Adipocyte (in vitro differentiated cells): ENCODE data around the gene DKK1.

Source experiments
- DNase-seq: peaks from one replicate; pipeline ENCODE4 v3.0.0-alpha.2; 2015; ENCODE audit warnings: low read depth
- H3K27me3 ChIP-seq: replicated peaks from 2 replicates; pipeline ENCODE4 v1.7.0; 2013; ENCODE audit warnings: mild to moderate bottlenecking, low read length, moderate library complexity; ENCODE audit not compliant: control insufficient read depth, insufficient read depth
- H3K36me3 ChIP-seq: 2 replicates; pipeline ENCODE4 v1.7.0; 2013; ENCODE audit warnings: low read length, mild to moderate bottlenecking, moderate library complexity; ENCODE audit not compliant: control insufficient read depth, insufficient read depth, severe bottlenecking
- H3K4me1 ChIP-seq: 2 replicates; pipeline ENCODE4 v1.7.0; 2013; ENCODE audit warnings: mild to moderate bottlenecking, low read length, moderate library complexity; ENCODE audit not compliant: control insufficient read depth, insufficient read depth
- H3K4me3 ChIP-seq: 2 replicates; pipeline ENCODE4 v1.7.0; 2013; ENCODE audit warnings: mild to moderate bottlenecking, low read length, moderate library complexity
- H3K9ac ChIP-seq: 2 replicates; pipeline ENCODE4 v1.7.0; 2013; ENCODE audit warnings: mild to moderate bottlenecking, low read length, moderate library complexity
- H3K9me3 ChIP-seq: 2 replicates; pipeline ENCODE4 v1.7.0; 2013; ENCODE audit warnings: mild to moderate bottlenecking, low read length, moderate library complexity; ENCODE audit not compliant: control insufficient read depth

DKK1 gene

DNA sequence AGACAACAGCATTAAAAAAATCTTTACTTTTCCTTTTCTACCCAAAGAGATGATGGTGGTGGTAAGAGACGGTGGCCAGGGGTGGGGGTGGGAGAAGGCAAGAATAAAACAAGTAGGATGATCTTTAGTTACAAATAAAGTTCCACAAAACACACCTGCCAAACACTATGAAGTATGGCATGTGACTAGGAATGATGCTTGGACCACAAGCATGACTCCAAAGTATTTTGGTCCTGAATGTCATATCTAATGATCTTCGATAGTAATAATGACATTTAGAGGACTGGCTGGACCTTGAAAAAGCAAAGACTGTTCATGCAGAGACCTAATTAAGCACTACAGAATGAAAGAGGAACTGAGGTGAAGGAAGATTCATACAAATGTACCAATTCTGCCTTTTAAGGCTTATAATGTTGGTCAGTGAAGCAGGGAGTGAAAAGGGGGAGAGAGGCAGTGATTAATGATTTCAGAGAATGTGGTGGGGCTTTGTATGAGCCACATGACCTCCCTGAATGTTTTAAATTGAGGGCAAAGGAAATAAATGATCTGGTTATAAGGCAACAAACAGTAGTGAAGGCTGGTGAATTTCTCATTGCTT is 29.6 kb upstream of the DKK1 start:
- peaks cover 11% of the 10 kb centered on the region for H3K36me3 ChIP-seq
- H3K4me3 ChIP-seq: no peak overlapping the region
- H3K27me3 ChIP-seq: no peaks in the 10 kb centered on the region
- H3K9me3 ChIP-seq: no peaks in the 10 kb centered on the region
- peaks cover 30% of the 10 kb centered on the region for H3K4me1 ChIP-seq
- no peak overlapping the region for H3K9ac ChIP-seq
- DNase-seq: no peak

DNA sequence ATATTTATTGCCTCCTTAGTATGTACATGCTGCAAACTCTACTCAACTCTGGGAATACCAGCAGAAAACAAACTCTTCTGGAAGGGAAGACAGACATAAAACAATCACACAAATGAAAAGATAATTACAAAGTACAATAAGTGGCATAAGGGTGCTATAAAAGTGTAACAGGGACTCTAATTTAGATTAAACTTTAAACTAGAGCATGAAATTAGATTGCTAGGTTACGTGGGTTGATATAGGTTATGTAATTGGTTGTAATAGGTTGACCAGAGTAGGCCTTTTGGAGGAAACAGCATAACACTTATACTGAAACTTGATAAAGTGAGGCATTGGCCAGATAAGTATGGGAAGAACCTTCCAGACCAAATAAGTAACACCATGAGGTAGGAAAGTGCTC is 26.2 kb upstream of the DKK1 start:
- Histone ChIP-seq H3K4me1 (peaks cover 7% of the 10 kb centered on the region), H3K4me3 (no peak overlapping the region), H3K9ac (no peak overlapping the region), H3K27me3 (no peaks in the 10 kb centered on the region), H3K36me3 (peaks cover 11% of the 10 kb centered on the region), H3K9me3 (no peaks in the 10 kb centered on the region)
- no peak for DNase-seq

DNA sequence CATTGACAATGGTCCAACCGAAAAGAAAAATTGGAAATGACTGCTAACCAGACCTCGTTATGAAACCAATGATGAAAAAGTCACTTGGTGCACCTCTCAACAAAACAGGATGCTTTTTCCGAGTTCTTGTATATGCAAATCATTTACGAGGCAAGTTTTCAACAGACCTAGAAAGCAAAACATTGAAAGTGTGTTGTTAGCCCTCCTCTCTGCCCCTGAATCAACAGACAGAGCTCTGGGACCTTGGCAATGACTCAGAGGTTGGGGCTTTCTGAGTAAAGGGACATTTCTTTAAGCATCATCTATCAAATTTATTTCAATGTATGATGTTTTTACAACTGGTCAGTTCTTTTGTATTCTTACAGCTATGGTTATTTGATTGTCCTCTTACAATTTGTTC is 16.3 kb upstream of the DKK1 start:
- Histone ChIP-seq H3K9ac (no peak overlapping the region), H3K27me3 (no peaks in the 10 kb centered on the region), H3K4me3 (no peak overlapping the region), H3K4me1 (no peaks in the 10 kb centered on the region), H3K9me3 (no peaks in the 10 kb centered on the region), H3K36me3 (peaks cover 9% of the 10 kb centered on the region)
- DNase-seq: no peak

DNA sequence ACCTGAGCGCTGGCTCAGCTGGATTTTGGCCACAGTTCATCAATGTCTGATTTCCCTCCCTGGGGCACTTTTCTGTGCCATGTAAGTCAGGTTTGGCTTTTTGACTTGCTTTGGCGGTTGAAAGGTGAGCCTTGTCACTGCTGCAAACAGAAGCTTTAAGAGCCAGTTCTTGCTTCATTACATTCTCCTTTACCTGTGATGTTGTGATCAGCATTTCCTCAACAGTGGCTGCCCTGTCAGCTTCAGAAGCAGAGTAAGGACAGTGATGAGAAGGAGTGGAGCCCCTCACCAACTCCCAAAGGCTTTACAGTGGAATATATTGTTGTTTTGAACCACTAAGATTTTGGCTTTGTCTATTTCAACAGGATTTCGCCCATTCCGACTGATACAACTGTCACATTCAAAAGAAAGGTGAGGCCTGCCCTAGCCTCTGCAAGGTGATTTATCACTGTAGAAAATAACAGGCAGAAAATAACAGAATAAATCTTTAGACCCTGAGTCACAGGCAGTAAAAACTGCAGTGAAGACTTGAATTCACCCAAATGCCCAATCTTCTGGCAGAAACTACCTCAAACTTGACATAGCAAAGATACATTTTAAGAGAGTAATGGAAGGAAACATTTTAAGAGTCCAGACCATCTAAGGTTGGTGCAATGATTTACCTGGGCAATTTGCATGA is 13.3 kb upstream of the DKK1 start:
- H3K9ac ChIP-seq: no peak overlapping the region
- DNase-seq: no peak
- no peak overlapping the region for H3K4me3 ChIP-seq
- peaks cover 5% of the 10 kb centered on the region for H3K36me3 ChIP-seq
- no peaks in the 10 kb centered on the region for H3K27me3 ChIP-seq
- no peaks in the 10 kb centered on the region for H3K4me1 ChIP-seq
- H3K9me3 ChIP-seq: no peaks in the 10 kb centered on the region

DNA sequence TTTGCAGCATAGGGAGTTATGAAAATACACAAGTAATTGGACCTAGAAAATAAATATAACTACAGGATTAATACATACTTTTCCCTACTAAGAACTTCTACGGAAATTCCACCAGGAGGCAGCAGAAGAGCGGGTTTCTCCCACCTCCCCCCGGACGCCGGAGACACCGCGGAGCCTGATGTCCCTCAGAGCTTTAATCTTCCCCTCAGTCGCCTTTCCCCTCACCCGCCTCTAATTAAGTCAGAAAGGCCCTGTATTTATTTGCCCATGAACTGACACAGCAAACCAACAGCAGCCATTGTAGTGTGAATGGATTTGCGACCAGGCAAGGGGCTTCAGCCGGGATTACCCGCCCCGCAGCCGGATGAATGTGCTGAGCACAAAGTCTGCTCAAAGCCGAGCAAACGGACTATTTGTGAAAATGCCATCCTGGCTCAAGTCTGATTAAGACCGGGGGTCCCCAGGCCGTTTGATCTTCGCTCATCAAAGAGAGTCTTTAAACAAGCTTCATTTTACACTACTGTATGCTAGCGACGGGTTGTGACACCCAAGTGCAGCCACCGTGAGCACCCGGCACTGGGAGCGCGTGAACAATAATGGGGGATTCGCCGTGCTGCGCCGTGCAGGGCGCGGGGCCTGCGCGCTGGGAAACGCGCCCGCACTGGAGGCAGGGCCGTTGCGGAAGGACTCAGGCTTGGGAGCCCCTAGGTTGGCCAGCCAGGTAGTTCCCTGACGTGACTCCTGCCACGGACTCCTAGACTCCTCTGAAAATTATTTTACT is 5.6 kb upstream of the DKK1 start:
- Histone ChIP-seq H3K36me3 (no peaks in the 10 kb centered on the region), H3K9me3 (no peaks in the 10 kb centered on the region), H3K4me3 (peak overlapping the region; percentile 87), H3K27me3 (no peaks in the 10 kb centered on the region), H3K4me1 (peaks cover 18% of the 10 kb centered on the region), H3K9ac (peak overlapping the region; percentile 92)
- DNase-seq: peak; percentile 87

DNA sequence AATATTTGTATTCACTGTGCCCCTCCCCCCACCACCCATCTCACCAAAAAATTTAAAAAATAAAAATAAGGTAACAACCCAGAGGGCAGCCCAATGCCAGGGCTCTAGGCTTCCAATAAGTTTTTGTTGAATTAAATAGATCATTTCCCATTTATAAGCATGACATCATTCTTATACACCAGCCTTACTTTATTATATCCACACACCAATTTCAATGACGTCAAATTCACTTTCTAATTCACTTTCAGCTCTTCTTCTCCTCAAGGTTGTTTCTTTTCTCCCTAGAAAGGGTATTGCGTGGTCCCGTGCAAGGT is 1.2 kb upstream of the DKK1 start:
- H3K4me3 ChIP-seq: peak overlapping the region; percentile 94
- H3K27me3 ChIP-seq: no peaks in the 10 kb centered on the region

DNA sequence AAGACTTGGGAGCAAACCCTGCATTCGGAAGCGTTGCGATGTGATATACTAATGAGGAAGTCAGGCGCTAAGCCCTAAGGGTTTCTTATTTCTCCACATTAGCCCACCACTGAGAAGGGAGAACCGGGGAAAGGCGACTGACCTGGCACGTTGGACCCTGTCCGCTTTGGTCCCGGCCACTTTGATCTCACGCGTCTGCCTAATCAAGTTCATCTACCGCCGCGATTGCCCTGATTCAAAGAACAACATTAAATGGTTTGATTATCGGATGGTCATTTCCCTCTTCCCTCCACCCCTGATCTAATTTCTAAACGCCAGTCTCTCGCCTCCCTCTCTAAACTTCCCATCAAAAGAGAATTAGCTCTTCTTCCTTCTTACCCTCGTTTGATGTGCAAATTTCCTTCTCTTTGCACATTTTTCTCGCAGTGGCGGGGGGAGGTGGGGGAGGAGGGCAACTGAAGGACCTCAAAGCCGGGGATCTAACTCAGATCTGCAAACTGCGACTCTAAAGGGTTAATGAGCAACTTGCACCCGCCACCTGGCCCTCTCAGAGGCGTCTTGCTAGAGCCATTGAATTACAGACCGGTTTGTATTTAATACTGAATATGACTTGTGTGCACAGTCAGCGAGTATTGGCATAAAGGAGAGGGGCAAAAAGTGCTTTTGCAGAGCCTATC is 687 bp upstream of the DKK1 start:
- no peaks in the 10 kb centered on the region for H3K27me3 ChIP-seq
- peaks cover 23% of the 10 kb centered on the region for H3K4me1 ChIP-seq
- H3K36me3 ChIP-seq: peaks cover 19% of the 10 kb centered on the region
- H3K4me3 ChIP-seq: peak overlapping the region; percentile 94
- no peaks in the 10 kb centered on the region for H3K9me3 ChIP-seq
- peak overlapping the region; percentile 96 for H3K9ac ChIP-seq
- DNase-seq: peak; percentile 32

More for the DNA sequence above, 1.2 kb upstream of the DKK1 start:
- no peak for DNase-seq
- peaks cover 19% of the 10 kb centered on the region for H3K36me3 ChIP-seq
- no peaks in the 10 kb centered on the region for H3K9me3 ChIP-seq
- peak overlapping the region; percentile 96 for H3K9ac ChIP-seq
- H3K4me1 ChIP-seq: peaks cover 21% of the 10 kb centered on the region

DNA sequence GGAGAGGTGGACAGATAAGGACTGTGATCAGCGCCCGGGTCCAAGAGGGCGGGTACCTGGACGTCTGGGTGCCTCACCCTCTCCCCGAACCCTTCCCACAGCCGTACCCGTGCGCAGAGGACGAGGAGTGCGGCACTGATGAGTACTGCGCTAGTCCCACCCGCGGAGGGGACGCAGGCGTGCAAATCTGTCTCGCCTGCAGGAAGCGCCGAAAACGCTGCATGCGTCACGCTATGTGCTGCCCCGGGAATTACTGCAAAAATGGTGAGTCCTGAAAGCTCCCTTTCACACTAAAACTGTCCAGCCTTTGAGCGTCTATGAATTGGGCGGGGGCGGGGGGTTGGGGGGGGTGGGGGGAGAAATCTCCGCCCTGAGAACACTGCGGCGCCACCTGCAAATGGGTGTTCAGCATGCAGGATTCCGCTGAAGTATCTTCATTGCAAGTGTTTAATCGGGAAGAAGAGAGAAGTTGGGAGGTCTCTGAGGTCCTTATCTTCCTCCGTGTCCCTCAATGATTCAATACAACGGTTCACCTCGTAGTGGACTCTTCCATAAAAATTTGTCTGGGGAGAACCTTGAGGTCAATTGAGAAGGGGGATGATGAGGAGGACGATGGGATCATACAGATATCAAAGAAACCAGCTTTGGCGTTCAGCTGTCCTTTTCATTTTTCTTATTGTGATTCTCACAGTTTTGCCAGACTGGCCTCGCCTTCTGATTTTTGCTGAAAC is 906 bp downstream of the DKK1 start:
- DNase-seq: peak; percentile 70
- Histone ChIP-seq H3K4me3 (peak overlapping the region; percentile 94), H3K9me3 (no peaks in the 10 kb centered on the region), H3K9ac (peak overlapping the region; percentile 96), H3K27me3 (no peaks in the 10 kb centered on the region), H3K36me3 (peaks cover 19% of the 10 kb centered on the region), H3K4me1 (peaks cover 16% of the 10 kb centered on the region)

DNA sequence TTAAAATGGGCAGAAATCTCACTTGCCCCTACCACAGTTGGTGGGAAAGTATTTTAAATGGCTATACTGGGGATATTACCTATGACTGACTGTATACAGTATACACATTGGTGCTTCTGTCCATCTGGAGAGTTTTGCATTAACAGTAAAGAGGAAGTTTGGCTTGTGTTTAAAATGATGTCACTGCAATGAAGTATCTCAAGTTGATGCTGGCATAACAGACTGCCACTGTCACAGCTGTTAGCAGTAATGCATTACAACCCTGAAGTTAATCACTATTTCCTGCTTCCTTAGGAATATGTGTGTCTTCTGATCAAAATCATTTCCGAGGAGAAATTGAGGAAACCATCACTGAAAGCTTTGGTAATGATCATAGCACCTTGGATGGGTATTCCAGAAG is 1.9 kb downstream of the DKK1 start:
- H3K36me3 ChIP-seq: peaks cover 19% of the 10 kb centered on the region
- H3K9ac ChIP-seq: peak overlapping the region; percentile 96
- peak overlapping the region; percentile 94 for H3K4me3 ChIP-seq
- peaks cover 14% of the 10 kb centered on the region for H3K4me1 ChIP-seq
- H3K9me3 ChIP-seq: no peaks in the 10 kb centered on the region
- H3K27me3 ChIP-seq: no peaks in the 10 kb centered on the region
- DNase-seq: peak; percentile 45

DNA sequence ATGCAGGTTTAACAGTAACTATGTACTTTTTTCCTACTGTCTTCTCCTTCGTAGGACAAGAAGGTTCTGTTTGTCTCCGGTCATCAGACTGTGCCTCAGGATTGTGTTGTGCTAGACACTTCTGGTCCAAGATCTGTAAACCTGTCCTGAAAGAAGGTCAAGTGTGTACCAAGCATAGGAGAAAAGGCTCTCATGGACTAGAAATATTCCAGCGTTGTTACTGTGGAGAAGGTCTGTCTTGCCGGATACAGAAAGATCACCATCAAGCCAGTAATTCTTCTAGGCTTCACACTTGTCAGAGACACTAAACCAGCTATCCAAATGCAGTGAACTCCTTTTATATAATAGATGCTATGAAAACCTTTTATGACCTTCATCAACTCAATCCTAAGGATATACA is 2.4 kb downstream of the DKK1 start:
- Histone ChIP-seq H3K4me3 (peak overlapping the region; percentile 94), H3K4me1 (peaks cover 14% of the 10 kb centered on the region), H3K27me3 (no peaks in the 10 kb centered on the region), H3K9me3 (no peaks in the 10 kb centered on the region), H3K36me3 (peaks cover 19% of the 10 kb centered on the region), H3K9ac (peak overlapping the region; percentile 96)
- no peak for DNase-seq
